Cardiac septum (tissue), 1 donor: Measurements from ENCODE around the gene ATF6. TPM values are rescaled to one million over a fixed set of nuclear protein-coding genes. Genes with fewer than 3 reads are reported as not detected.
"Not testable (repeated sequence)": the region's sequence is repeated elsewhere in the genome, so short reads cannot be mapped to it uniquely, and the experiment has no call there.

Source experiments
- DNase-seq: peaks from one replicate; pipeline ENCODE4 v3.0.0-alpha.2; 2020; ENCODE audit warnings: low spot score
- intact Hi-C: fragments of 100-400 bp; cut with DNase I; formaldehyde crosslinking; loops from one replicate; pipeline ENCODE4 v1.14.0; 2022
- total RNA-seq: library from RNA; stranded (reverse); fragmentation: NEBNext Ultra II Directional; extraction: Animal tissue kit (Norgen Biotek cat#: 25700); gene quantifications from one replicate; pipeline ENCODE4 v1.2.1, GENCODE V29; 2021
- donor health status: DM: no; HTN: no; CAD: no.

Gene ATF6
- total RNA-seq, 1 donor from 2014 or later = 14.9 TPM

DNA sequence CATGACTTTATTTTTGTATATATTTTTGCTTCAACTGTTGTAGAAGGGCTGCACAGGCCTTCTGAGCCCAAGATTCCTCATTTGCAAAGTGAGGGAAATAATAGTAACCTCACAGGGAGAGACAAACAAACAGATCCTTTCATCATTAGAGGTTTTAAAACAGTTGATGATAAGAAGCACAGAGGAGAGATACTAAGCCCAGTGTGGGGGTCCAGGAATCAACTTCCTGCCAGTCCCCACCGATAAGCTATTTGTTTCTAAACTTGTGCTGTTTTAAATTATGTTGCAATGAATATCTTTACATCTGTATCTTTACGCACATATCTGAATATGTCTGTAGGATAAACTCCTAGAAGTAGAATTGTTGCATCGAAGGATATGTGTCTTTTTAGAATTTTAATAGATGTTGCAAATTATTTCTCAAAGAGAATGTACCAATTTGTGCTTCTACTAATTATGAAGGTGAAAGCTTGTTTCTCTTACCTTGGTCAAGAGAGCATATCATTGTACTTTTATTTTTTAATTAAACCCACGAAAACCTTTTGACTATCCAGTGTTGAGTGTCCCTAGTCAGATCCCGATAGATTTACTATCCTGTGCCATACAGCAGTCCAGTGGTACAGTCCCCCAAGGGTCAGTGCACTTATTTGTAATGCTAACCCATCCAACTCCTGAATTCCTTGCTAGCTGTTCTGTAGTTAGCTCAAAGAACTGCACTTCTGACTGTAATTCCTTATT lies 34.0 kb upstream of the ATF6 start:
- DNase-seq = no peak
- intact Hi-C loops = loop anchor here (10.0 kb wide), 2 partner anchors 167 to 337 kb away; no protein-coding TSS in a partner anchor

DNA sequence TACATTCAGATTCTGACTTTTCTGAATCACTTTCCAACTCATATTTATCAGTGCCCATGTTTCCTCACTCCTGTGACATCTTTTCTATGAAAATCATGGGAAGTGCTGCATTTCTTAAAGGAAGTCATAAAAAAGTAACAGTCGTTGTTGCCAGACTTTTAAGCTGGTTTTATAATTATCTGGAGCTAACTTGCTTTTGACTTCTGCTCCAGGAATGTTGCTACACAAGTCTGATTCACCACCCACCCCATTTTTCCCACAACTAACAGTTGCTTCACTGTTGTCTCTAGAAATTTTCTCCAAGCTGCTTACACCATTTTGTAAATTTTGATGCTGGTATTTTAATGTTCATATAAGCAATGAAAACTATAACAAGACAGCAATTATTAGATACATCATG lies 32.6 kb upstream of the ATF6 start:
- no peak for DNase-seq
- intact Hi-C loops = loop anchor here (10.0 kb wide), 2 partner anchors 169 to 339 kb away; no protein-coding TSS in a partner anchor

DNA sequence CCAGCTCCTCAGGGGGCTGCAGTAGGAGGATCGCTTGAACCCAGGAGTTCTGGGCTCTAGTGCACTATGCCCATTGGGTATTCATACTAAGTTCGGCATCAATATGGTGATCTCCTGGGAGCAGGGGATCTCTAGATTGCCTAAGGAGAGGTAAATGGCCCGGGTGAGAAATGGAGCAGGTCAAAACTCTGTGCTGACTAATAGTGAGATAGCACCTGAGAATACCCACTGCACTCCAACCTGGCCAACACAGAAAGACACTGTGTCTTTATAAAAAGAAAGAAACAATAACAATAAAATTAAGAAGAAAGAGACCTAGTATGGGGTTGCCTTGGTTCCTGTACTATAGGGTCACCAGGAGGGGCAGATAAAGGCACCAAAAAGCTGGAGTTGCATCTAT lies 30.3 kb upstream of the ATF6 start:
- intact Hi-C loops = loop anchor here (5.0 to 10.0 kb wide), 3 partner anchors 89 to 341 kb away; no protein-coding TSS in a partner anchor

DNA sequence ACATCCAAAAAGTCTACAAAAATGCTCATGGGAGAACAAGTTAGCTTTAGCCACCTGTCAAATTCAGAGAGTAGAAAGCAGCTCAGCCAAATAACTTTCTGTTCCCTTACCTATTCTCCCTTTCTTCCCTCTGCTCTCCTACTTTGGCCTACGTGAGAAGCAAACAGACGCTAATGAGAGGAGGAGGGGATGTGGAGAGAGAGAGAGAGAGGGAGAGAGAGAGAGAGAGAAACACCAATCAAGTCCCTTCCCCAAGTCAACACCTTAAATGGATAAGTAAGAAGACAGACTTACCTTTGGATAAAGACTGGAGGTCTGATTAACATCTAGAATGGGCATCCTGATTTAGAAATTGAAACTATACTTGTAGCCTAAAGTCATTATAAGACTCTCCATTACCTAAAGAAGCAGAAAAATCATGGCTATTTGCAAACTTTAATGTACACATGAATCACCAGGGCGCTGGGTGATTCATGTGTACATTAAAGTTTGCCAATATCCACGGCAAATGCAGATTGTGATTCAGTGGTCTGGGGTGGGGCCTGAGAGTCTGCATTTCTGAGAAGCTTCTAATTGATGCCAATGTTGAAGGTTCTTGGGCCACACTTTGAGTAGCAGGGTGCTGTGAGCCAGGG lies 29.7 kb upstream of the ATF6 start:
- no peak for DNase-seq
- intact Hi-C loops = loop anchor here (5.0 to 10.0 kb wide), 3 partner anchors 89 to 342 kb away; no protein-coding TSS in a partner anchor

More for the DNA sequence above, 30.3 kb upstream of the ATF6 start:
- DNase-seq = no peak

DNA sequence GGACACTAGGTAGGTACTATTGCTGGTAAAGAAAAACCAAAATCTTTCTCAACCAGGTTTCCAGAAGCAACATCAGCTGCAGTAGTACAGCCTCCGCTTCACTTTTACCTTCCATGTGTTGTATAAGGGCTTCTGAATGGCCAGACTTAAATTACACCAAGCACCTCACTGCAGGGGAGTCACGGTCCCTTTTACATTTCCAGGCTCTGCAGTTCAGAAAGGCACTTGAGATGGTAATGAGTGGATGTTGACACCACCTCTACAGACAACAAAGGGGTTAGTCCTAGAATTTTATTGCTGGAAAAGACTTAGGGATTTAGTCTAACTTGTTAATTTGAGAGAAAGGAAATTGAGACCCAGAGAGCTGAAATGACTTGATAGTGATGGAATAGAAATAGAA lies 28.5 kb upstream of the ATF6 start:
- intact Hi-C loops = loop anchor here (5.0 to 10.0 kb wide), 3 partner anchors 90 to 343 kb away; no protein-coding TSS in a partner anchor
- DNase-seq = no peak

DNA sequence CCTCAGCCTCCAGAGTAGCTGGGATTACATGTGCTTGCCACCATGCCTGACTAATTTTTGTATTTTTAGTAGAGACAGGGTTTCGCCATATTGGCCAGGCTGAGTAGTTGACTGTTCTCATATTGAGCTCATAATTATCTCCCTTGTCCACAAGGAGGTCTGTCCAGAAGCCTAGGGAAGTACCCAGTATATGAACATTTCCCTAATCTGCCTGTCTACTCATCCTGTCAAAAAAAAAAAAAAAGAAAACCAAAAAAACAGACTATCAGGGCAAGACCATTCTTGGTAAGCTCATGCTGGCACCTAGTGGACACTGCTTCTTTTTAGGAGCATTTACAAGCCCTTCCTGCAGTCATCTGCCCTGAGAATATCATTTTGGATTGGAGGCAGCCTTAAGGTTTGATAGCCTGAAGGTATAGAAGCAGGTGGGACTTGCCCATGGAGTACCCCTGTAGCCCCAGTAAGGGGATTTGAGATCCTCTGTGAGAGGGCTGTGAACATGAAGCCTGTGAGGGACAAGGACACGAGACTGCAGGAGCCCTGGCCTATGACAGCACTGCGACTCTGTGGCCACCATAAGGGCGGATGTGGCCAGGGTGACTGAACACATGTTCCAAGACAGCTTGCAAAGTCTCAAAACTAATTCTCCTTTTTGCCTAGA lies 27.4 kb upstream of the ATF6 start:
- intact Hi-C loops = loop anchor here (5.0 to 10.0 kb wide), 3 partner anchors 91 to 344 kb away; no protein-coding TSS in a partner anchor
- DNase-seq = peak; percentile 77

DNA sequence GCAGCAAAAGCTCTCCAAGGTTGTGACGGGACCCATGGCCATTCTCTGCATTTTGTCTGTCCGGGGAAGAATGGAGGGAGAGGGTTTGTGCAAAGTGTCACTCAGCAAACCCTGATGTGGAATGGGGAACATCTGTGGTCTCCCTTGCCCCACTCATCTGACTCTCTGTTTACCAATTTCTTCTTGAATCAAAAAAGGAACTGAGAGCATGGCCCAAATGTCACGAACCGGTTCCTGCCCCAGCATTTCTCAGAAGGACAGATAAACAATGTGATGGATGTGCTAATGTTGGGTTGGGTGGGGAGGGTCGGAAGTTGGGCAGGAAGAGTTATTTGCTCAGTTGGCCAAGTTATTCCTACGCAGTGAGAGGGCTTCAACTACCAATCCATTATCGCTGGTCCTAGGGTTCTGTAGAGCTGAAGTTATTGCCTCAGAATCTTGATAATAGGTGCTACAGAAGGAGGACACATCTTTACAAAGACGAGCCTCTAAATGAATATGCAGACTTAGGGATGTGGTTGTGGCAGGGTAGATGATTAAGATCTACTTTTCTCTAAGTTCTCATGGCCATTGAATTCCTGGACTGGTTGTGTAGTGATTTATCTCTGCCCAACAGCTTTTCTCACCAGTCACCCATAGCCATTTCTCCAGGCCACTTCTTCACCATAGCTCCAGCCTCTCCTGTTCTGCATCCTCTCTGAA lies 26.1 kb upstream of the ATF6 start:
- intact Hi-C loops = loop anchor here (5.0 to 10.0 kb wide), 5 partner anchors 93 to 515 kb away; partner anchors contain the start of genes APOA2 and TOMM40L
- no peak for DNase-seq

DNA sequence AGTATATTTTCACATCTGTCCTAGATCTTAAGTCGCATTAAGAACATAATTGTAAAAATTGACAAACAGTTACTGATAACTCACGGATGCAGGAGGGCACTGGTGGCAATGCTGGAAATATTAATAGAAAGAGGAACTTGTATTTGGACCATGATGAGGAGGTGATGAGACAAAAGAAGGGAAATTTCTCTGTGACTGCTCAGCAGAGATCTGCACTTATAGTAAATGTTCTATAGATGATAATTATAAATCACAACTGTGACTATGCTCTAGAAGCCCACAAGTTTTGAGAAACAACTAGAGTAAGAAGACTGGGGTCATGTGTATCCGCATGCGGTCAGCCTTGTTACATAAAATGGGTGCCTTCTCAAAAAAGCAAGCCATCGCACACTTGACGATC lies 25.2 kb upstream of the ATF6 start:
- intact Hi-C loops = loop anchor here (10.0 kb wide), 2 partner anchors 256 to 516 kb away; partner anchors contain the start of genes APOA2 and TOMM40L
- DNase-seq = no peak

DNA sequence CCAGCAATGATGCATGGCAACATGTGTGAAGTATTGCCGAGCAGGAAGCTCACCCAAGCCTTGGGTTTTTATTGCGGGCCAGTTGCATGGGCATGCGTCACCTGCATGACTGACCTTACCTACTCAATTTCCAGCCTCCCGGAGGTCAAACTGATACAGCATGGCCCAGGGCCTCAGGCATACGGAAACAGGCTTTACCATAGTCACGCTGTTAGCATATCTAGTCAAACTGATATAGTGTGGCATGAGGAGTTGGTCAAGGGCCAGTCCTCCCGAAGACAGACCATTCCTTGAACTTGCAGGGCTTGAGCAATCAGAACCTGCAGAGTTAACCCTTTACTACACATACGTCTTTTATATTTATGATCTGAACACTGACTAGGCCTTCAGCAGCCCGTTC lies 22.9 kb upstream of the ATF6 start:
- DNase-seq = no peak
- intact Hi-C loops = loop anchor here (10.0 kb wide), 2 partner anchors 258 to 518 kb away; partner anchors contain the start of genes APOA2 and TOMM40L

DNA sequence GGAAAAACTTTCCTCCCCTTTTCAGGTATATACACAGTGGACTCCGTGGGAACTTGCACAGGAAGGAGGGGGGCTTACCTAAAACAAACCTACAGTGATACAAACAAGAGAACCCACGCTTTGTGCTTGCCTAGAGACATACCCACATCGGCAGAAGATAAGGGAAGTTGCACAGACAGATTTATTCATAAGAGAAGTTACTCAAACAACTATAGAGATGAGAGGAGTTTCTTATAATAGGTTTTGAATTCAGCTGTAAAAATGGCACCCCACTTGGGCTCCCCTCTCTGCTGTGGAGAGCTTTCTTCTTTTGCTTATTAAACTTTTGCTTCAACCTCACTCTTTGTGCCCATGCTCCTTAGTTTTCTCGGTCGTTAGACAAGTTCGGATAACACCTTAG lies 18.3 kb upstream of the ATF6 start:
- intact Hi-C loops = loop anchor here (10.0 kb wide), 2 partner anchors 263 to 523 kb away; partner anchors contain the start of genes APOA2 and TOMM40L
- DNase-seq = no peak

DNA sequence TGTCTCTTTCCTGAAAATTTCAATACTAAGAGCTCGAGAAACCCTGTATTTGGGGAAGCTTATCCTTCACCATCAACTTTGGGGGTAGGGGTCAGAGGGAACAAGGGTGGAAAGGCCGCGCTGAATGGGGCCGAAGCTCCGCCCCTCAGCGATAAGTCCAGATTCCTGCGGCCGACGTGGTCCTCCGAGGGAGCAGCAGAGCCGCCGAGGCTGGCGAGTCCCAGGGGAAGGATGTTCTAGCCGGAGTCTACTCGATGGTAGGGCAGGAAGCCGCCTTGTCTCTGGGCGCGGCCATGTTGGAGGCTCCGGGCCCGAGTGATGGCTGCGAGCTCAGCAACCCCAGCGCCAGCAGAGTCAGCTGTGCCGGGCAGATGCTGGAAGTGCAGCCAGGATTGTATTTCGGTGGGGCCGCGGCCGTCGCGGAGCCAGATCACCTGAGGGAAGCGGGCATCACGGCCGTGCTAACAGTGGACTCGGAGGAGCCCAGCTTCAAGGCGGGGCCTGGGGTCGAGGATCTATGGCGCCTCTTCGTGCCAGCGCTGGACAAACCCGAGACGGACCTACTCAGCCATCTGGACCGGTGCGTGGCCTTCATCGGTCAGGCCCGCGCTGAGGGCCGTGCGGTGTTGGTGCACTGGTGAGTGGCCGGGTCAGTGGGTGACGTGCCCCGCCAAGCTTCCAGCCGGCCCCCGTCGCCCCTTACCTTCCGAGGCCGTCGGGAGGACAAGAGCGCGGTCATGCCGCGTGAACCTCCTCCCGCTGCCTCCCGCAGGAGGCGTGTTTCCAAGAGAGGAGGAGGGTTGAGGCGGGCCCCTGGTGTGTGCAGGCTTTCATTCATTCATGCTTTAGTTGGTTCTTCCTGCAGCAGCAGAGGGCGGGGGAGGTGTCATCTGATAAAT lies 16.4 kb upstream of the ATF6 start, which contains the start of gene DUSP12:
Gene DUSP12 (plus strand): TSS at position 278 of the 899 bp plus-strand sequence. CDS start 16 bp downstream, at position 294.
- DNase-seq = peak; percentile 96
- intact Hi-C loops = loop anchor here (10.0 kb wide), 2 partner anchors 265 to 525 kb away; partner anchors contain the start of genes APOA2 and TOMM40L

DNA sequence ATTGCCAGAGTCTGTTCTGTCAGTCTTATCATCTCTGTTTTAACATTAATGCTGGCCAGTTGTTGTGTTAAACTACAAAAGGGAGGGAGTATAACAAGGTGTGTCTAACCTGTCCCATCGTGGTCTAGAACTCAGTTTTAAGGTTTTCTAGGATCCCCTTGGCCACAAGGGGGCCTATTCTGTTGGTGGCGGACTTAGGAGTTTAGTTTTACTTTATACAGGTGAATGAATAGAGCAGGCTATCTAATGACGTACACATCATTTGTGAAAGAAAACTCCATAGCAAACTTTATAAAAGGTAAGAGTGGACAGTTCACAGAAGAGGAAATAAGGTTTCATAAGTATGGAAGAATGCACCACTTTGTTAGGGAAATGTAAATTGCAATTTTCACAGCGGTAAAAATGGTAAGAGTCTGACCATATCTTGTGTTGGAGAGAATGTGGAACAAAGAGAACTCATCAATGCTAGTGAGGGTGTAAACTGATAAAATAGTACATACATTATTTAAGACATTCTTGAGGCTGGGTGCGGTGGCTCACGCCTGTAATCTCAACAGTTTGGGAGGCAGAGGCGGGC lies 2.5 kb upstream of the ATF6 start:
- no peak for DNase-seq
- intact Hi-C loops = loop anchor here (2.0 kb wide), 1 partner anchor 37 kb away; no protein-coding TSS in a partner anchor

DNA sequence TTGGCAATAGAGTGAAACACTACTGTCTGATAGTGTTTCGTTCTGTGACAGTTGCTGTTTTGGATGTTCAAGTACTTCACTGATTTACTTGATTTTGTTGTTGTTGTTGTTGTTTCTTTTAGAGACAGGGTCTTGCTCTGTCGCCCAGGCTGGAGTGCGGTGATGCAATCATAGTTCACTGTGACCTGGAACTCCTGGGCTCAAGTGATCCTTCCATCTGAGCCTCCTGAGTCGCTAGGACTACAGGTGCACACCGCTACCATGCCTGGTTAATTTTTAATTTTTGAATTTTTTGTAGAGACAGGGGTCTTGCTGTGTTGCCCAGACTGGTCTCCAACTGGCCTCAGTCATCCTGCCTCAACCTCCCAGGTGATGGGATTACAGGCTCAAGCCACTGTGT lies 2.3 kb downstream of the ATF6 start:
- no peak for DNase-seq
- intact Hi-C loops = no loop called here

DNA sequence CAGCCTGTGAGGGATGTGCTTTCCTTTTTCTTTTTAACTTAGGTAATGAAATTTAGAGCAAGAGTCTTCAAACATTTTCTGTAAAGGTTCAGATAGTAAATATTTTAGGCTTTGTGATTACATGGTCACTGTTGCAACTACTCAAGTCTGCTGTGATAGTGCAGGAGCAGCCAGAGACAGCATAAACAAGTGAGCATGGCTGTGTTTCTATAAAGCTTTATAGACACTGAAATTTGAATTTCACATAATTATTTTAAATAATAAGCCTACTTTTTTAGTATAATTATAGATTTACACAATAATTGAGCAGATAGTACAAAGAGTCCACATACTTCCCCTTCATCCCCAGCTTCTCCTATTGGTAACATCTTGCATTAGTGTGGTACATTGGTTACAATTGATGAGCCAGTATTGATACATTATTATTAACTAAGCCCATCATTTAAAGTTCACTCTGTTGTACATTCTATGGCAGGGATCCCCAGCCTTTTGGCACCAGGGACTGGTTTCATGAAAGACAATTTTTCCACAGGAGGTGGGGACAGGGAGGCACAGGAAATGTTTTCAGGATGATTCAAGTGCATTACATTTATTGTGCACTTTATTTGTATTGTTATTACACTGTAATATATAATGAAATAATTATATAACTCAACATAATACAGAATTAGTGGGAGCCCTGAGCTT lies 3.0 kb downstream of the ATF6 start:
- intact Hi-C loops = no loop called here
- no peak for DNase-seq

DNA sequence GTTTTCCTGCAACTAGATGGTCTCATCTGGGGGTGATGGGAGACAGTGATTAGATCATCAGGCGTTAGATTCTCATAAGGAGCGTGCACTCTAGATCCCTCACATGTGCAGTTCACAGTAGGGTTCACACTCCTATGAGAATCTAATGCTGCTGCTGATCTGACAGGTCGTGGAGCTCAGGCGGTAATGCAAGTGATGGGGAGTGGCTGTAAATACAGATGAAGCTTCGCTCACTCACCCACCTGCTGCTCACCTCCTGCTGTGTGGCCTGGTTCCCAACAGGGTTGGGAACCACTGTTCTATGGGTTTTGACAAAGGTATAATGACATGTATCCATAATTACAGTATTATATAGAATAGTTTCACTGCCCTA lies 3.5 kb downstream of the ATF6 start:
- DNase-seq, intact Hi-C loops: not testable (repeated sequence)

DNA sequence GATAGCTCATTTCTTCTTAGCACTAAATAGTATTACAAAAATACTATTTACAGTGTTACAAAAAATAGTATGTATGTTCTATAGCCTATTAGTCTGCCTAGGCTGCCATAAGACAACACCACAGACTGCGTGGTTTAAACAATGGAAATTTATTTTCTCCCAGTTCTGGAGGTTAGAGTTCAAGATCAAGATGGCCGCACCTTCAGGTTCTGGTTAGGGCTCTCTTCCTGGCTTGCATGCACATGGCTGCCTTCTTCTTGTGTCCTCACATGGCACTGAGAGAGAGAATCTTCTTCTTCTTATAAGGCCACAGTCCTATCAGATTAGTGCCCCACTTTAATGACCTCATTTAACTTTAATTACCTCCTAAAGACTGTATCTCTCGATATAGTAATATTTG lies 4.1 kb downstream of the ATF6 start:
- DNase-seq = no peak
- intact Hi-C loops = no loop called here

DNA sequence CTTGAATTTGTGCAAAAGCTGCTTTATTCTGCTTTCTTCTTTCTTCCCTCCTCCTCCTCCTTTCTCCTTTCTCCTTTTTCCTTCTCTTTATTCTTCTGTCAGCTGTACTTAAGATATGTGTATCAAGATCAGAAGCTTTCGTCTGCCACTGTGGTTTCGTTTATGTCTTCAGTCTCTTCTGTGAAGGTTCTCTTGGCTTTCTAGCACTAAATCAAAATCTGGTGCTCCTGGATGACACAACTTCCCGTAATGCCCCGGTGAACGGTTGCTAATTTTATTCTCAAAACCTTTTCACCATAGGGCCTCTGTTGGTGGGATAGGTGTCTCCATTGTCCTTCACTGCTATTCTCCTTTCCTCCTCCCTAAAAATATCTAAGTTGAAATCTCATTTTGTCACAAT lies 5.0 kb downstream of the ATF6 start:
- intact Hi-C loops = no loop called here
- no peak for DNase-seq
